Measurements from ENCODE around the gene CAMTA1. TPM values are rescaled to one million over a fixed set of nuclear protein-coding genes. Genes with fewer than 3 reads are reported as not detected.

The CAMTA1 gene
- total RNA-seq, 1 donor from 2014 or later: 109 TPM

GRCh38 chr1:7220712-7221252, 435.5 kb downstream of the CAMTA1 start:
- Mint-ChIP-seq H3K36me3 (ENCODE audit: low read depth) (no peaks in the 10 kb centered on the region), H3K27me3 (ENCODE audit: low read depth) (peaks cover 8% of the 10 kb centered on the region), H3K4me1 (no peaks in the 10 kb centered on the region), H3K9me3 (no peaks in the 10 kb centered on the region), H3K4me3 (no peak overlapping the region), H3K27ac (ENCODE audit: unreplicated experiment) (no peak overlapping the region)
- no peak for TF ChIP-seq CTCF (conservative IDR thresholded peaks at IDR 0.05)
- no peak for DNase-seq (ENCODE audit: low read depth, low spot score)

- H3K4me3 Mint-ChIP-seq: no peak overlapping the region
- peaks cover 3% of the 10 kb centered on the region for H3K27me3 Mint-ChIP-seq (ENCODE audit: low read depth)
- DNase-seq (ENCODE audit: low read depth, low spot score): no peak
- TF ChIP-seq CTCF (conservative IDR thresholded peaks at IDR 0.05): no peak
- no peaks in the 10 kb centered on the region for H3K4me1 Mint-ChIP-seq
- H3K9me3 Mint-ChIP-seq: no peaks in the 10 kb centered on the region
- peak overlapping the region; percentile 79 for H3K27ac Mint-ChIP-seq (ENCODE audit: unreplicated experiment)
- H3K36me3 Mint-ChIP-seq (ENCODE audit: low read depth): no peaks in the 10 kb centered on the region
Observed at GRCh38 chr1:7221826-7222694, 436.8 kb downstream of the CAMTA1 start.

- H3K27ac Mint-ChIP-seq (ENCODE audit: unreplicated experiment): no peak overlapping the region
- no peaks in the 10 kb centered on the region for H3K4me1 Mint-ChIP-seq
- peaks cover 3% of the 10 kb centered on the region for H3K27me3 Mint-ChIP-seq (ENCODE audit: low read depth)
- H3K9me3 Mint-ChIP-seq: no peaks in the 10 kb centered on the region
- no peak for TF ChIP-seq CTCF (conservative IDR thresholded peaks at IDR 0.05)
- H3K36me3 Mint-ChIP-seq (ENCODE audit: low read depth): no peaks in the 10 kb centered on the region
- H3K4me3 Mint-ChIP-seq: no peak overlapping the region
- no peak for DNase-seq (ENCODE audit: low read depth, low spot score)
Observed at GRCh38 chr1:7222695-7223015, 437.4 kb downstream of the CAMTA1 start.

GRCh38 chr1:7223334-7224080, 438.3 kb downstream of the CAMTA1 start:
- no peaks in the 10 kb centered on the region for H3K4me1 Mint-ChIP-seq
- no peak overlapping the region for H3K4me3 Mint-ChIP-seq
- no peaks in the 10 kb centered on the region for H3K36me3 Mint-ChIP-seq (ENCODE audit: low read depth)
- H3K27me3 Mint-ChIP-seq (ENCODE audit: low read depth): no peaks in the 10 kb centered on the region
- H3K9me3 Mint-ChIP-seq: no peaks in the 10 kb centered on the region
- no peak overlapping the region for H3K27ac Mint-ChIP-seq (ENCODE audit: unreplicated experiment)
- no peak for DNase-seq (ENCODE audit: low read depth, low spot score)
- no peak for TF ChIP-seq CTCF (conservative IDR thresholded peaks at IDR 0.05)

GRCh38 chr1:7224081-7224534, 438.9 kb downstream of the CAMTA1 start:
- H3K9me3 Mint-ChIP-seq: no peaks in the 10 kb centered on the region
- no peaks in the 10 kb centered on the region for H3K27me3 Mint-ChIP-seq (ENCODE audit: low read depth)
- no peaks in the 10 kb centered on the region for H3K4me1 Mint-ChIP-seq
- no peak overlapping the region for H3K27ac Mint-ChIP-seq (ENCODE audit: unreplicated experiment)
- no peak for TF ChIP-seq CTCF (conservative IDR thresholded peaks at IDR 0.05)
- no peak for DNase-seq (ENCODE audit: low read depth, low spot score)
- H3K36me3 Mint-ChIP-seq (ENCODE audit: low read depth): no peaks in the 10 kb centered on the region
- H3K4me3 Mint-ChIP-seq: no peak overlapping the region

All from neural crest cell (in vitro differentiated cells).